Measurements from ENCODE around the gene KLHL29.

KLHL29 gene

DNA sequence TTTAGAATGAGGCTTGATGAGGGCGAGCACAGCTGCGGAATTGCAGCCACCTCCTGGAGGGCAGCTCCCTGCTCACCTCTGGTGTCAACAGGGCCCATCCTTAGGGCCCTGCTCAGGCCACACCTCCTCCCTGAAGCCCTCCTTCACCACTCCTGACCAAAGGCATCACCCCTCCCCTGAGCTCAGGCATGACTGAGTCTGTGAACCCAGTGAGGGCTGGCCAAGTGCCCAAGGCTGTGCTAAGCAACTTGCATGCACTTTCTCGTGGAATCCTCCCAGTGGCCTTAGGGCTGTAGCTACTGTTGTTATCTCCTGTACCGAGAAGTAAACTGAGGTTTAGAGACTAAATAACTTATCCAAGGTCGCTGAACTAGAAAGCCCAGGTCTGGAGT is 101.7 kb downstream of the KLHL29 start:
- H3K27ac ChIP-seq (replicated peaks; ENCODE audit: low read length): no peak overlapping the region

DNA sequence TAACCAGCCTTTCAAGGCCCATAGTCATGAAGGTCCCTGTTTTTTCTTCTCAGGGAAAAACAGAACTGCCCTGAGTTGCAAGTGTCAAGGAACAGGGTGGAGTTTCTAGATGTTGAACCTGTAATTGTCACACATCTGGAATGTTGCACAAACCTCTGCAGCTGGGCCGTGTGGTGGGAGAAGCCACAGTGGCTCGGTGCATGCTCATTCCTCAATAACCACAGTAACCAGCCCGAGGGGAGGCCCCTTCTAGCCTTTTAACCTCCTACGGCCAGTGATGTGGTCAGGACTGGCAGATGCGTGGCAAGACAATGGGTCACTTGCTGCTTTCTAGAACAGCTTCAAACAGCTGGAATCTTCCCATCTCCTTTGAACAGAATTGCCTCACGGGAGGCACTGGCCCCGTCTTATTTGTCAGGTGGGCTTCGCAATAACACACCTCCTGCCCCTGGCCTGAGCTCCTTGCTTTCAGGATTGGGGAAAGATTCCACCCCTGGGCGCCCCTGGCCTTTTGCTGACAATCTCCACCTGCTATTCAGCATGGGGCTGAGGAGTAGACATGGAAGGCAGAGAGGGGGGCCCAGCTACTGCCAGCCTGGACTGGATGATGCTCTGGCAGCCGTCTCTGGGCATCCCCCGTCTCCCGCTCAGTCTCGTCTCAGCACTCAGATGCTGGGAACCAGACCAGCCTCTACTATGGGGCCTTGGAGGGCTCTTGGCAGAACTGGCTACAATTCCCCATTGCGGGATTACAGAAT is 102.9 kb downstream of the KLHL29 start:
- H4K8ac ChIP-seq (ENCODE audit: low read depth, low read length): no peak overlapping the region
- no peak overlapping the region for H3K4me2 ChIP-seq (ENCODE audit: insufficient read depth, low read length, poor library complexity, severe bottlenecking)
- no peaks in the 10 kb centered on the region for H3K36me3 ChIP-seq (replicated peaks in 1 of 2; ENCODE audit: control insufficient read depth in 2 of 2, insufficient read depth in 2 of 2, low read length in 2 of 2)
- no peak overlapping the region for H3K4ac ChIP-seq (ENCODE audit: low read length)
- no peak overlapping the region for H3K18ac ChIP-seq (ENCODE audit: low read length)
- no peaks in the 10 kb centered on the region for H3K9me3 ChIP-seq (replicated peaks in 1 of 2; ENCODE audit: control insufficient read depth in 2 of 2, insufficient read depth in 1 of 2, low read depth in 1 of 2, low read length in 2 of 2)
- no peak overlapping the region for H2BK5ac ChIP-seq (ENCODE audit: low read length)
- H2AK5ac ChIP-seq (ENCODE audit: low read depth, low read length): no peak overlapping the region
- no peak overlapping the region for H2BK120ac ChIP-seq (ENCODE audit: low read depth, low read length)
- no peak overlapping the region for H3K9ac ChIP-seq (ENCODE audit: low read depth, low read length, poor library complexity)
- no peak overlapping the region for H3K23ac ChIP-seq (ENCODE audit: low read depth, low read length, poor library complexity)
- no peak overlapping the region for H3K14ac ChIP-seq (ENCODE audit: low read length)
- no peak overlapping the region for H3K4me3 ChIP-seq (ENCODE audit: low read length in 2 of 2)
- H3K4me1 ChIP-seq (ENCODE audit: control insufficient read depth in 2 of 2, insufficient read depth in 1 of 2, low read depth in 1 of 2, low read length in 2 of 2): peaks cover 20 to 58% of the 10 kb centered on the region in 2 donors
- H4K91ac ChIP-seq (ENCODE audit: low read depth, low read length, poor library complexity): no peak overlapping the region
- no peak for DNase-seq (ENCODE audit: low spot score)
- no peak overlapping the region for H2AFZ ChIP-seq (ENCODE audit: low read length)
- H2BK15ac ChIP-seq (ENCODE audit: low read length): no peak overlapping the region
- no peak overlapping the region for H3K27ac ChIP-seq (replicated peaks; ENCODE audit: low read length)
- no peaks in the 10 kb centered on the region for H3K79me1 ChIP-seq (ENCODE audit: low read depth, low read length)
- no CpG with 5 or more reads among the region's 14 CpGs for WGBS, 2 donors (ENCODE audit: extremely low coverage in 2 of 2, insufficient read length in 2 of 2, insufficient replicate concordance in 1 of 2)
- no peak overlapping the region for H2BK12ac ChIP-seq (ENCODE audit: low read length)
- H3K27me3 ChIP-seq (ENCODE audit: control insufficient read depth in 3 of 3, insufficient read depth in 3 of 3, low read depth in 1 of 3, low read length in 3 of 3): no peaks in the 10 kb centered on the region

More for the DNA sequence above, 101.7 kb downstream of the KLHL29 start:
- WGBS, 2 donors (ENCODE audit: extremely low coverage in 2 of 2, insufficient read length in 2 of 2, insufficient replicate concordance in 1 of 2): no CpG with 5 or more reads among the region's 5 CpGs
- H2BK12ac ChIP-seq (ENCODE audit: low read length): peak overlapping the region; percentile 30
- no peak overlapping the region for H3K4me2 ChIP-seq (ENCODE audit: insufficient read depth, low read length, poor library complexity, severe bottlenecking)
- no peak overlapping the region for H3K14ac ChIP-seq (ENCODE audit: low read length)
- no peak overlapping the region for H4K8ac ChIP-seq (ENCODE audit: low read depth, low read length)
- H4K91ac ChIP-seq (ENCODE audit: low read depth, low read length, poor library complexity): no peak overlapping the region
- peaks cover 20 to 53% of the 10 kb centered on the region in 2 donors for H3K4me1 ChIP-seq (ENCODE audit: control insufficient read depth in 2 of 2, insufficient read depth in 1 of 2, low read depth in 1 of 2, low read length in 2 of 2)
- no peak overlapping the region for H3K23ac ChIP-seq (ENCODE audit: low read depth, low read length, poor library complexity)
- H2BK15ac ChIP-seq (ENCODE audit: low read length): no peak overlapping the region
- no peak overlapping the region for H3K4ac ChIP-seq (ENCODE audit: low read length)
- peak overlapping the region; percentile 21 for H3K18ac ChIP-seq (ENCODE audit: low read length)
- no peak for DNase-seq (ENCODE audit: low spot score)
- H2BK5ac ChIP-seq (ENCODE audit: low read length): no peak overlapping the region
- no peaks in the 10 kb centered on the region for H3K27me3 ChIP-seq (ENCODE audit: control insufficient read depth in 3 of 3, insufficient read depth in 3 of 3, low read depth in 1 of 3, low read length in 3 of 3)
- H2BK120ac ChIP-seq (ENCODE audit: low read depth, low read length): no peak overlapping the region
- peak overlapping the region; percentile 36 for H2AK5ac ChIP-seq (ENCODE audit: low read depth, low read length)
- no peak overlapping the region for H3K4me3 ChIP-seq (ENCODE audit: low read length in 2 of 2)
- H3K9me3 ChIP-seq (replicated peaks in 1 of 2; ENCODE audit: control insufficient read depth in 2 of 2, insufficient read depth in 1 of 2, low read depth in 1 of 2, low read length in 2 of 2): no peaks in the 10 kb centered on the region
- H3K36me3 ChIP-seq (replicated peaks in 1 of 2; ENCODE audit: control insufficient read depth in 2 of 2, insufficient read depth in 2 of 2, low read length in 2 of 2): no peaks in the 10 kb centered on the region
- no peaks in the 10 kb centered on the region for H3K79me1 ChIP-seq (ENCODE audit: low read depth, low read length)
- H2AFZ ChIP-seq (ENCODE audit: low read length): no peak overlapping the region
- no peak overlapping the region for H3K9ac ChIP-seq (ENCODE audit: low read depth, low read length, poor library complexity)

DNA sequence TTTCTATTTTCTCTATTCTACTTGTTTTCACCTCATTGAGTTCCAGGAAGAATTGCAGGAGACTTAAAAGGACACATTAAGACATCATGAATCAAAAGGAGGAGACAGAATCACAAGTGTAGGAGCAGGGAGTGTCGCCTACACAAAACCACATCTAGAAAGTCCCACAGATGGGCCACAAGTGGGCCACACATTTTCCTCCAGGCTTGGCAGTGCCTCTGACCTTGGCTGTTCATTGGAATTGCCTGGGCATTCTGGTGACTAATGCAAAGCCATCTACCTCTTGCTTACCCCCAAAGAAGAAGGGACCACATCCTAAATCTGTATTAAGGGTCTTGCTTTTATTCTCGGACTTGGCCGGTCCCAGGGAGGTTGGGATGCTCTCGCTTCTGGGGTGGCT is 103.6 kb downstream of the KLHL29 start:
- no CpG with 5 or more reads among the region's 4 CpGs for WGBS, 2 donors (ENCODE audit: extremely low coverage in 2 of 2, insufficient read length in 2 of 2, insufficient replicate concordance in 1 of 2)
- no peak overlapping the region for H3K14ac ChIP-seq (ENCODE audit: low read length)
- H3K9ac ChIP-seq (ENCODE audit: low read depth, low read length, poor library complexity): no peak overlapping the region
- H2AK5ac ChIP-seq (ENCODE audit: low read depth, low read length): no peak overlapping the region
- H3K27me3 ChIP-seq (ENCODE audit: control insufficient read depth in 3 of 3, insufficient read depth in 3 of 3, low read depth in 1 of 3, low read length in 3 of 3): no peaks in the 10 kb centered on the region
- no peak overlapping the region for H4K91ac ChIP-seq (ENCODE audit: low read depth, low read length, poor library complexity)
- no peak for DNase-seq (ENCODE audit: low spot score)
- no peak overlapping the region for H3K18ac ChIP-seq (ENCODE audit: low read length)
- H2AFZ ChIP-seq (ENCODE audit: low read length): no peak overlapping the region
- H3K4ac ChIP-seq (ENCODE audit: low read length): no peak overlapping the region
- H2BK12ac ChIP-seq (ENCODE audit: low read length): no peak overlapping the region
- H3K79me1 ChIP-seq (ENCODE audit: low read depth, low read length): no peaks in the 10 kb centered on the region
- H3K4me1 ChIP-seq (ENCODE audit: control insufficient read depth in 2 of 2, insufficient read depth in 1 of 2, low read depth in 1 of 2, low read length in 2 of 2): peaks cover 22 to 64% of the 10 kb centered on the region in 2 donors
- H3K27ac ChIP-seq (replicated peaks; ENCODE audit: low read length): no peak overlapping the region
- H3K23ac ChIP-seq (ENCODE audit: low read depth, low read length, poor library complexity): no peak overlapping the region
- H2BK120ac ChIP-seq (ENCODE audit: low read depth, low read length): no peak overlapping the region
- H4K8ac ChIP-seq (ENCODE audit: low read depth, low read length): no peak overlapping the region
- no peak overlapping the region for H3K4me3 ChIP-seq (ENCODE audit: low read length in 2 of 2)
- H3K9me3 ChIP-seq (replicated peaks in 1 of 2; ENCODE audit: control insufficient read depth in 2 of 2, insufficient read depth in 1 of 2, low read depth in 1 of 2, low read length in 2 of 2): no peaks in the 10 kb centered on the region
- no peak overlapping the region for H3K4me2 ChIP-seq (ENCODE audit: insufficient read depth, low read length, poor library complexity, severe bottlenecking)
- no peak overlapping the region for H2BK15ac ChIP-seq (ENCODE audit: low read length)
- H2BK5ac ChIP-seq (ENCODE audit: low read length): no peak overlapping the region
- no peaks in the 10 kb centered on the region for H3K36me3 ChIP-seq (replicated peaks in 1 of 2; ENCODE audit: control insufficient read depth in 2 of 2, insufficient read depth in 2 of 2, low read length in 2 of 2)

DNA sequence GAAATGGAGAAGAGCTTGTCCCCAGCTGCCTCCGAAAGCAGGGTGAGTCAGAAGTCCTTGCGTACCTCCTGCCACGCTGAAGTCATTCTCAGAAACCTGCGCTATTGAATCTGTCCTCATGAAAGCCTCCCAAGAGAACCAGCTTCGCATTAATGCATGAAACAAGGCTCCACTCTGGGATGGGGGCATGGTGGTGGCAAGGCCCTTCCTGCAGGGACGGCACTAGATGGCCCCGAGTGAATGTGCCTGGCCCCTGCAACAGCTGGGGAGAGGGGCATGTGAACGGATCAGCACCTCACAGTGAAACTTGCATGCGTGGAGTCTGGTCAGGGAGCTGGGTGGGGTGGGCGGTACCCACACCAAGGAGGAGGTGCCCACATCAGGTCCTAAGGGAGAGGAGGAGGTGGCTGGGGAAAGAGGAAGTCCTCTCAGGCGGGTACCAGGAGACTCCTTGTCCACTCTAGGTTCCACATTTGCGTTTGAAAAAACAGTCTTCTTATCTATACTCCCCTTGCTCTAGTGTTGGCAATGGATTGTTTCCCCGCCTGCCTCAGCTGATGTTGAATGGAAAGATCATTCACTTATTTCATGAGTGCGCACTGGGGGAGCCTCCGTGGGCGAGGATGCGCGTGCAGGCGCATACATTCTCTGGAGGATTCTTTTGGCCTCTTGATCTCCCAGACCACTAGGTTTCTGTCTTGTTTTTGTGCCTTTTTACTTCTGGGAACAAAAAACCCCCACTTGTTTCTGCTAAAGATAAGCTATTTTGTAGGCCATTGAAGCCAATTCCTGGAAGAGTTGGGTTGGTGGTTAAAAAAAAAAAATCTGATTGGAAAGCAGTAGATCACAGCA is 104.7 kb downstream of the KLHL29 start:
- H4K91ac ChIP-seq (ENCODE audit: low read depth, low read length, poor library complexity): no peak overlapping the region
- H2AK5ac ChIP-seq (ENCODE audit: low read depth, low read length): peak overlapping the region; percentile 27
- WGBS, 2 donors (ENCODE audit: extremely low coverage in 2 of 2, insufficient read length in 2 of 2, insufficient replicate concordance in 1 of 2): no CpG with 5 or more reads among the region's 19 CpGs
- H2BK120ac ChIP-seq (ENCODE audit: low read depth, low read length): no peak overlapping the region
- no peaks in the 10 kb centered on the region for H3K9me3 ChIP-seq (replicated peaks in 1 of 2; ENCODE audit: control insufficient read depth in 2 of 2, insufficient read depth in 1 of 2, low read depth in 1 of 2, low read length in 2 of 2)
- no peak for DNase-seq (ENCODE audit: low spot score)
- no peak overlapping the region for H3K4ac ChIP-seq (ENCODE audit: low read length)
- no peaks in the 10 kb centered on the region for H3K79me1 ChIP-seq (ENCODE audit: low read depth, low read length)
- H3K4me2 ChIP-seq (ENCODE audit: insufficient read depth, low read length, poor library complexity, severe bottlenecking): no peak overlapping the region
- H2BK12ac ChIP-seq (ENCODE audit: low read length): peak overlapping the region; percentile 14
- no peak overlapping the region for H2AFZ ChIP-seq (ENCODE audit: low read length)
- peak overlapping the region; percentile 76 for H3K18ac ChIP-seq (ENCODE audit: low read length)
- H2BK5ac ChIP-seq (ENCODE audit: low read length): no peak overlapping the region
- H2BK15ac ChIP-seq (ENCODE audit: low read length): peak overlapping the region; percentile 15
- H3K4me3 ChIP-seq (ENCODE audit: low read length in 2 of 2): no peak overlapping the region
- H3K23ac ChIP-seq (ENCODE audit: low read depth, low read length, poor library complexity): no peak overlapping the region
- peaks cover 26 to 74% of the 10 kb centered on the region in 2 donors for H3K4me1 ChIP-seq (ENCODE audit: control insufficient read depth in 2 of 2, insufficient read depth in 1 of 2, low read depth in 1 of 2, low read length in 2 of 2)
- H3K27ac ChIP-seq (replicated peaks; ENCODE audit: low read length): no peak overlapping the region
- peak overlapping the region; percentile 12 for H3K14ac ChIP-seq (ENCODE audit: low read length)
- no peaks in the 10 kb centered on the region for H3K36me3 ChIP-seq (replicated peaks in 1 of 2; ENCODE audit: control insufficient read depth in 2 of 2, insufficient read depth in 2 of 2, low read length in 2 of 2)
- no peaks in the 10 kb centered on the region for H3K27me3 ChIP-seq (ENCODE audit: control insufficient read depth in 3 of 3, insufficient read depth in 3 of 3, low read depth in 1 of 3, low read length in 3 of 3)
- H4K8ac ChIP-seq (ENCODE audit: low read depth, low read length): no peak overlapping the region
- H3K9ac ChIP-seq (ENCODE audit: low read depth, low read length, poor library complexity): peak overlapping the region; percentile 26
